GM21723 (cell line): ENCODE measurements around the gene GATB.
A peak's percentile ranks its signal among the peaks of the same experiment; 100 is the strongest.

Source experiments
- ATAC-seq: cut with Tn5 transposase; IDR thresholded peaks from one replicate; pipeline ENCODE4 v1.9.1; 2021; ENCODE audit warnings: mild to moderate bottlenecking, moderate library complexity; ENCODE audit not compliant: unreplicated experiment

Gene GATB

GRCh38 chr4:151786158-151786495, 25.3 kb upstream of the GATB start:
- ATAC-seq: no peak

GRCh38 chr4:151785484-151786157, 24.8 kb upstream of the GATB start:
- ATAC-seq: no peak

- no peak for ATAC-seq
Observed at GRCh38 chr4:151784706-151785105, 23.9 kb upstream of the GATB start.

- no peak for ATAC-seq
Observed at GRCh38 chr4:151783867-151784266, 23.1 kb upstream of the GATB start.

- no peak for ATAC-seq
Observed at GRCh38 chr4:151782296-151782695, 21.5 kb upstream of the GATB start.

GRCh38 chr4:151781026-151781425, 20.2 kb upstream of the GATB start:
- ATAC-seq: no peak

- ATAC-seq: no peak
Observed at GRCh38 chr4:151777471-151777870, 16.7 kb upstream of the GATB start.

- ATAC-seq: no peak
Observed at GRCh38 chr4:151774324-151774723, 13.5 kb upstream of the GATB start.

GRCh38 chr4:151772274-151772673, 11.5 kb upstream of the GATB start:
- no peak for ATAC-seq

GRCh38 chr4:151771664-151772063, 10.9 kb upstream of the GATB start:
- ATAC-seq: no peak

- no peak for ATAC-seq
Observed at GRCh38 chr4:151770154-151770553, 9.3 kb upstream of the GATB start.

GRCh38 chr4:151768835-151769234, 8.0 kb upstream of the GATB start:
- no peak for ATAC-seq

- ATAC-seq: no peak
Observed at GRCh38 chr4:151766691-151767090, 5.9 kb upstream of the GATB start.

GRCh38 chr4:151760002-151760401, 805 bp downstream of the GATB start:
- no peak for ATAC-seq

GRCh38 chr4:151753056-151753455, 7.8 kb downstream of the GATB start:
- no peak for ATAC-seq

- ATAC-seq: no peak
Observed at GRCh38 chr4:151750156-151750555, 10.7 kb downstream of the GATB start.

- no peak for ATAC-seq
Observed at GRCh38 chr4:151745481-151746231, 15.2 kb downstream of the GATB start.

- peak; percentile 75 for ATAC-seq
Observed at GRCh38 chr4:151744614-151745013, 16.2 kb downstream of the GATB start.

GRCh38 chr4:151743894-151744293, 16.9 kb downstream of the GATB start:
- no peak for ATAC-seq

- ATAC-seq: no peak
Observed at GRCh38 chr4:151743128-151743854, 17.5 kb downstream of the GATB start.

- ATAC-seq: no peak
Observed at GRCh38 chr4:151738720-151739517, 21.9 kb downstream of the GATB start.
